ENCODE results near the gene ATRIP.

DNA sequence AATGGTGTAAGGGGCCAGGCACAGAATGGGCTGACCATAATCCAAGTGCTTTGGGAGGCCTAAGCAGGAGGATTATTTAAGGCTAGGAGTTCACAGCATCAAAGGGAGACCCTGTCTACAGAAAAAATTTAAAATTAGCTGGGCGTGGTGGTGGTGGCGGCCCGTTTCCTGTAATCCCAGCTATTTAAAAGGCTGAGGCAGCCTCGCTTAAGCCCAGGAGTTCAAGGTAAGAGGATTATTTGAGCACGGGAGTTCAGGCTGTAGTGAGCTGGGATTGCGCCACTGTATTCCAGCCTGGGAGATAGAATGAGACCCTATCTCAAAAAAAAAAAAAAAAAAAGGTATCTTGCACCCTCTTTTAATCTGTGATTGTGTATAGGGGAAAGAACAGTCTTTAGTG is 4.6 kb upstream of the ATRIP start:
- TF ChIP-seq, protein P1, sequence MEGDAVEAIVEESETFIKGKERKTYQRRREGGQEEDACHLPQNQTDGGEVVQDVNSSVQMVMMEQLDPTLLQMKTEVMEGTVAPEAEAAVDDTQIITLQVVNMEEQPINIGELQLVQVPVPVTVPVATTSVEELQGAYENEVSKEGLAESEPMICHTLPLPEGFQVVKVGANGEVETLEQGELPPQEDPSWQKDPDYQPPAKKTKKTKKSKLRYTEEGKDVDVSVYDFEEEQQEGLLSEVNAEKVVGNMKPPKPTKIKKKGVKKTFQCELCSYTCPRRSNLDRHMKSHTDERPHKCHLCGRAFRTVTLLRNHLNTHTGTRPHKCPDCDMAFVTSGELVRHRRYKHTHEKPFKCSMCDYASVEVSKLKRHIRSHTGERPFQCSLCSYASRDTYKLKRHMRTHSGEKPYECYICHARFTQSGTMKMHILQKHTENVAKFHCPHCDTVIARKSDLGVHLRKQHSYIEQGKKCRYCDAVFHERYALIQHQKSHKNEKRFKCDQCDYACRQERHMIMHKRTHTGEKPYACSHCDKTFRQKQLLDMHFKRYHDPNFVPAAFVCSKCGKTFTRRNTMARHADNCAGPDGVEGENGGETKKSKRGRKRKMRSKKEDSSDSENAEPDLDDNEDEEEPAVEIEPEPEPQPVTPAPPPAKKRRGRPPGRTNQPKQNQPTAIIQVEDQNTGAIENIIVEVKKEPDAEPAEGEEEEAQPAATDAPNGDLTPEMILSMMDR (IDR thresholded peaks at IDR 0.05), result no peak
- TF ChIP-seq EP300 (IDR thresholded peaks at IDR 0.05), result no peak
